GM18520 (cell line): ENCODE measurements around the gene RAPGEF4.

Experiments
- ATAC-seq: cut with Tn5 transposase; IDR thresholded peaks from one replicate; pipeline ENCODE4 v1.9.1; 2021; ENCODE audit not compliant: unreplicated experiment

Gene RAPGEF4

DNA sequence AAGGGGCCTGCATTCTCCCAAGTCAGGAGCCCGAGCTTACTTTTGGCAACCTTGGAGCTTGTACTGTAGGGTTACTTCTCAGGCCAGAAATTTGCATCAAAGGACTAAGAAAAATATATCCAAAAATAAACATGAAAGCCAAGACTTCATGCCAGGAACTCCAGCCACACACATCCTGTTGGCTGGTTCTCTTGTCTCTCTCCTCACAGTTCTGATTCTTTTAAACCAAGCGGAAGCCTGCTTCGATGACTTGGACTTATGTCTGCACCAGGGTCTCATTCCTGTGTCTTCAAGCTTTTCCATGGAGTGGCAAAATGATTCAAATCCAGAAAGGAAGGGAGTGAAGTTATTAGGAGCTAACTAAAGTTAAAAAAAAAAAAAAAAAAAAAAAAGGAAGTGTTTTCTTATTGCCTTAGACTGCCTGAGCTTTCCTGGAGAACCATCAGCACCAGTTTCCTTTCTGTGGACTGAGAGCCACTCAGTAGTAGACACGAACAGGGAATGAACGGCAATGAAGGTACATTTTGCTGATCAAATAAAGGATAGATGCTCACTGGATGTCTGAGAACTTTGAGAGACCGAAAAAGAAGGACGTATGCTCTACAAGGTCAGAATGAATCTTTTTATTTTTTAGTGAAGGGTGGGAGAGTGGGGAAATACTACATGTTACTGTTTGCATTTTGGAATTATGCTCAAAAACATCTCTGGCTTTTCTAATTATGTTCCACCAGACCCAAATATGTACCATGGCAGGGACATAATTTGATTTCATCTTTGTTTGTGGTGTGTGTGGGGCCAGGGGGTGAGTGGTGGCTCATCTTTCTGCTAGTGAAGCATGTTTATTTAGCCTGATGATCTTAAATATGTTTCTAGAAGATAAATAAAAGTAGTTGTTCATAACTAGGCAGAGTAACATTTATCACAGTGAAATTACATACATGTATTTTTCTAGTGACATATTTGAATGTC, 86.0 kb downstream of the RAPGEF4 start:
- ATAC-seq = no peak

DNA sequence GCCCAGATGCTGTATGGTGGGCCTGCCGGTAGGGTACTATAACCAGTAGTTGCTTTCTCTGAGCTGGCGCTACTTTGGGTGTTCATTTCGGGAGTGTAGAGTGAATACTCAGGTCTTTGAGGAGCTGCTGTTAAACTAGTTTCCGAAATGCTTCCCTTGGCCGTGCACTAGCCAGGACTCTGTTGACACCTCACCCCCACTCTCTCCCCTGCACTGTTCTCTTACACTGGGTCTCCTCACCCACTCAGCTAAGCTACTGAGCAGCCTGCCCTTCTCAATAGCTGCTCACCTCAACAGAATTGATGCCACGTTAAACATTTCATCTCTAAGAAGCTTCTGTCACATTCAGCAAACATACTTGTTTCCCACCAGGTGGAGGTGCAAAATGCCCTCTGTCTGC, 86.9 kb downstream of the RAPGEF4 start:
- ATAC-seq = no peak

DNA sequence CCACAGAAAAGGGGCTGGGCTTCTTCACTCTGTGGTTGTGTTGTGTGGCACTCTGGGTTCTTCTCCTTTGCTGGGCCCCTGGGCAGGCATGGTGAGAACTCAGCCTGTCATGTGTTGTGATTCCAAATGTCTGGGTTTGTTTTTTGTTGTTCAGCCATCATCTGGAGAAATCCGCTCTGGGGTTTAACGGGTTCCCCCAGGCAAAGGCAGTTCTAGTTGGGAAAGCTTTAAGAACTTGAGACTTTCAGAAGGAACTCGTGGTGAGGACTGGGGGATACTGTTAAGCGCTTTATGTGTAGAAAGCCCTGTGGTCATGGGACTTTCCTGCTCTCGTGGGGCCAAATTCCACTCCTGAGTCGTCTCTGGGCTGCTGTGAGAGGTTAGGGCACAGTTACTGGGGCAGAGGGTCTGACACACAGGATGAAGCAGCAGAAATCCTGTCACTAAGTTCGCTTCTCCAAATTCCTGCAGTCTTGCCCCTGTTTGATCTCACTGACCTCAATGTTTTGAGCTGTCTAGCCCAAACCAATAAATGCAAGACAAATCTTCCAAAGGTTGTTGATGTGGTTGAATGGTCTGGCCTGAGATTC, 87.7 kb downstream of the RAPGEF4 start:
- no peak for ATAC-seq

DNA sequence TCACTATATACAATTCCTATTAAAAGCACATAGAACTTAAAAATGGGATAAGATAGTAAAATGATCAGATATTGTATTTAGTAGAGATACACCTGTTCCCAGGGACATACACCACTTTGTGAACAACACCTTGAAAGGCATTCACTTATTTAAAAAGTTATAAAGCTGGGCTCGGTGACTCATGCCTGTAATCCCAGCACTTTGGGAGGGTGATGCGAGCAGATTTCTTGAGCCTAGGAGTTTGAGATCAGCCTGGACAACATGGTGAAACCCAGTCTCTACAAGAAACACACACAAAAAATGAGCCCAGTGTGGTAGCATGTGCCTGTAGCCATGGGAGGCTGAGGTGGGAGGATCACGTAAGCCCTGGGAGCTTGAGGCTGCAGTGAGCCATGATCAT, 90.9 kb downstream of the RAPGEF4 start:
- ATAC-seq = no peak

DNA sequence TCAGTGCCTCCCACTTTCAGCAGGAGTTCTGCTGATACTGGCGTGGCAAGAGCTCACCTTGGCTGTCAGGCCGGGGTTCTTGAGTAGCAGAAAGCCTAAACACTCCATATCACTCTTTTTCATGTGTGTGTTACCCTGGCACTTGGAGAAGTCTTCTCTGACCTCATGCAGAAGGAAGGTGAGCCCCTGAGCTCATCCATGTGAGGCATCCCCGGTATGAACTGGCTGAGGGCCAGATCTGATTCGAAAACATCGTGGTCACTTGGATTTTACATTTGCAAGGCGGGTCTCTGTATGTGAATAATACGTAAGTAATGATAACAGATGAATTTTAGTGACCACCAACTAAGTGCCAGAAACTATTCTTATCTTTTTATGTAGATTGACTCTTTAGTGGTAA, 93.6 kb downstream of the RAPGEF4 start:
- ATAC-seq = no peak

DNA sequence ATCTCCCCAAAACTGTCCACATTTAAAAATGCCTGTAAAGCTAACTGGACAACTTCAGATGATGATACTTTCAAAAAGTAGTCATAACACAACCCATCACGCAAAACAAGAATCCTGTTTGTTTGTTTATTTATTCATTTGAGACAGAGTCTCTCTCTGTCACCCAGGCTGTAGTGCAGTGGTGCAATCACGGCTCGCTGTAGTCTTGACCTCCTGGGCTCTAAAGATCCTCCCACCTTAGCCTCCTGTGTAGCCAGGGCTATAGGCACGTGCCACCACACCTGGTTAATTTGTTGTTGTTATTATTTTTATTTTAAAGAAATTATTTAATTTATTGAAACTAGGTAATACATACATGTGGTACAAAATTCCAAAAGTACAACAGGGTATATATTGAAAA, 94.8 kb downstream of the RAPGEF4 start:
- ATAC-seq = no peak

DNA sequence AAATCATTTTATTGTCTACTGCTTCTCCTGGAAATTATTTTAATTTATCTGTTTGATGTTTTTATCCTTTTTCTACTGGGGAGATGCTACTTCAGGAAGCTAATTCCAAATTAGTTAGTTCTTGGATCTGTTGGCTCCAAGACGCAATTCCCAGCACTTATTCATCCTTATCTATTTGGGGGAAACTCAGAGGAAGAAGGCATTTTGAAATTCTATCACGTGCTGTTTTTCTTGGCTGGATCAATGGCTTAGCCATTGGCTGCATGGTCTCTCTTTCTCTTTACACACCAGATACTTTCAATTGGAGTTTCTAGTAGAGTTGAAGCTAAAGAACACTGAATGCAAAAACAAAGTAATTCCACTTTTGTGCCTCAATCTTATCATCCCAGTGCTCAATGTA, 98.3 kb downstream of the RAPGEF4 start:
- no peak for ATAC-seq

DNA sequence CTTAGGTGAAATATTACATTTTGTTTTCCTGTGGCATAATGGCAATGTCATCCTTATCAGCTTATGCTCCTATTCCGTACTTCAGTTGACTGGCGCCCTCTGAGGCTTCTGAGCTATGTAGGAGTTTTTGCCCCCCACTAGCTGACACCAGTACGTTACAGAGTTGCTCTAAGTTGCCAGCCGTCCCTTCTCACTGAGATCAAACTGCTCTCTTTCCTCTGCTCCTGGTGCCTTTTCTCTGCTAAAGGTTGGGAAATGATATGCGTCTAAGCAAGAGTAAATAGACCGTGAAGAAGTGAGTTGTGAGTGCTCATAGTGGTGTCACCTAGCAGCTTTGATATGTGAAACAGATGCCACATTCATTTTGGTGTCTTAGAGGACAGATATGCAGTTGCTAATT, 99.2 kb downstream of the RAPGEF4 start:
- ATAC-seq = no peak

DNA sequence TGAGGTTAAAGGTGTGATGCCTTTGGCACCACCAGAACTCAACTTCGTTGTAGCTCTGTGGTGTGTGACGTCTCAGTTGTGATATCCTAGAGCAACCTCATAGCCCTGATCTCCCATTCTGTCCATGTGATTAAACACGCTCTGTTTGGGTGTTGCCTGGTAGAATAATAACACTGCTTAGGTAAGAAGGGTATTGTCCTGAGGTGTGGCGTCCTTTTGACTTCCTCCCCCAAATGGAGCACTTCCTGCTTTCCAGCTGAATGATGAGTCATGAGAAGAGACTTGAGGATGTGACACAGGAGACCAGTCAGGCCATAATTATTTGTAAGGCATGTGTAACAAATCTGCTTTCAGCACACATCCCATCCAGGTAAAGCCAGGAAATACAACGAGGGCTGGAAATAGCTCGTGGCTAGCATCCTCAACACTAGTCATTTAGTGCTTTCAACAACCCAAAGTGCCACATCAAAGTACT, 100.7 kb downstream of the RAPGEF4 start:
- no peak for ATAC-seq

DNA sequence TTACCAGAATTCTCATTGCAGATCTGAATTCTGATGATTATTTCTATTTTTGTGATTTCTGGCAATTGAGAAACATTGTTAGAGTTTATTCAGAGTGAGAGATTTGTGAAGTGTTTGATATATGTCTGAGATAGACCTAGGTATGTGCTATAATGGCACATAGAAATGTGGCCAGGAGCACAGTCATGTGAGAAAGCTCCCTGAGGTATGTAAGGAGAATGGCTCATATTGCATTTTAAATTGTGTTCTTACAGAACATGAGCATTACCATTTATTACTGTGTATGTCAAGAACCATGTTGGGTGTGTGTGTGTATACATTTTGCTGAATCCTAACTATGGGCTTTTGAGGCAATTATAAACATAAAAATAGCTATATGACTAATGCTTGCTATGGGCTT, 101.2 kb downstream of the RAPGEF4 start:
- no peak for ATAC-seq

DNA sequence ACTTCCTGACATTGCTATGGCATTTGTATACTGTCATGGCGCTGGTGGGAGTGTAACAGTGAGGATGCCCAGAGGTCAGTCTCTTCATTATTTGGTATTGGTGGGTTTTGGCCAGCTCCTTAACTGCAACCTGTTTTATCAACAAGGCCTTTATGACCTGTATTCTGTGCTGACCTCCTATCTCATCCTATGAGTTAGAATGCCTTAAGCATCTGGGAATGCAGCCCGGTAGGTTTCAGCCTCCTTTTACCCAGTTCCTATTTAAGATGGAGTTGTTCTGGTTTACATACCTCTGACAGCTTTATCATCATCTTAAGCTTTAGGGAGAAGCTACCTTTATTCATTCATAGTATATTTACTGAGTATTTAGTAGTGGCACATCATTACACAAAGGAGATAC, 103.8 kb downstream of the RAPGEF4 start:
- no peak for ATAC-seq

DNA sequence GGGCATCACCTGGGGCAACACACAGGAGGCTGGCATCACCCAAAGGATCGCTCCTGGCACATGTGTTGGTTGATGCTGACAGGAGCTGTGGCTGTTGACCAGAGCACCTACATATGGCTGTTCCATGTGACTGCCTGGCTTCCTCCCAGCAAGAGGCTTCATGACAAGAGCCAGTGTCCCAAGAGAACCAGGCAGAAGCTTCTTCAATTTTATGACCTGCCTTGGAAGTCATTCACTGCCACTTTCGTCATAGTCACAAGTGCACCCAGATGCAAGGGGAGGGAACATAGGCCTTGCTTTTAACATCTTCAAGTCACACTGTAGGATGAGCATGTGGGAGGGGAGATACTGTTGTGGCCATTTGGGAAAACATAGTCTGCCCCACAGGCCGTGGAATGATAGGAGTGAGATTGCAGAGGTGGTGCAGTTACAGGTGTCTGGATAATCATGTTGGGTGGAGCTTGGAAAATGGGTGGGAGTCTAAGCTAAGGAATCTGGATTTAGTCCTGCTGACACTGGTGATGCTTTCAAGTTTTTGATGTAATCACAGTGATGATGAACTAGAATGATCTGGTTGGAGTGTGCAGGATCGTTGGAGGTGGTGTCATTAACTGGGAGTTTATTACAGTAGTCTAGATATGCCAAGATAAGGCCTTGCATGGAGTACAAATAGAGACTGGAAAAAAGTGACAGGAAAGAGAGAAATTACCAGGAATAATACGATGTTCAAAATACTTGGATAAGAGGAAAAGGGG, 107.0 kb downstream of the RAPGEF4 start:
- no peak for ATAC-seq

DNA sequence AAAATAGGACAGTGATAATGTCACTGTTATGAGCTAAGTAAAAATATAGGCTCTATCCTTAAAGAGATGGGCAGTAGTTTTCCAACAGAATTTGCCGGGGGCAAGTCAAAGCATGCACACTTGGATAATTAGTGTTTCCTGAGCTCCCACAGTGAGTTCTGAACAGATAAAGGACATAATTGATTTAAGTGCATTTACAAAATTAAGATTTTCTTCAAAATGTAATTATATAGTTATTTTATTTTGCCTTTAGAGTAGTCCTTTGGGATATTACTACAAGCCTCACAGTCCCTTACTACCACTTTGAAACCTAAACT, 107.6 kb downstream of the RAPGEF4 start:
- ATAC-seq = no peak

DNA sequence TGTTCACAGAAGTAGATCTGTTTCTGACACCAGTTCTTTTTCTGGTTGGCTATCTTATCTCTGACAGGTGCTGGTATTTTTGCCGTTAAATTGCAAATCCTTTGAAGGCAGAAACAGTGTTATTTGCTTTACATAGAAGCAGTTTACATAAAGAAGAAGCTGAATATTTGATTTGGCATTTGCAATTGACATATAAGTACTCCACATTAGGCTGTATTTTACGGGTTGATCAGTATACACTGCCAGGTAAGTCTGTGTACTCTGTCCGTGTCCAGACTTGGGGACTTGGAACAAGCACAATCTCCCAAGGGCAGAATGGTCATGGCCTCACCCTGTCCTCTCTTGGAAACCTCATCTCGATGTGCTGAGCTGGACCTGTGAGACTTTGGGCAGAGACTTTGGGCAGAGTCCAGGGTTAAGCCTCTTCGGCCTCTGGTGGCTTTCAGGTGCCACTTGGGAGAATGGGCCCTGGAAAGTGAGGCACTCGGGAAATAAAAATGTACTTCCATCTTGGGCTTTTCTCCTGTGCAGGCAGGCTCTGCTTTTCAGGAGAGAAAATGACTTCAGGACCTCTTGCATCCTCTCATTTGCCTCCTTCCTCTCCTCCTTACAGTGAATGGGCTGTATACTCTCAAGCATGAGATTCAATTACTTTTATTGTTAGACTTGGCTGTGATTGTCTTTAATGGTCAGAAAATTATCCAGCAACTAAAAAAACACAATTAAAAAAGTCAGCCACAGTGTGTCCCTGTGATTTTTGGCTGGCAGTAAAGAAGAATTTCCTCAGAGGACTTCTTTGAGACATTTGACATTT, 108.5 kb downstream of the RAPGEF4 start:
- no peak for ATAC-seq

DNA sequence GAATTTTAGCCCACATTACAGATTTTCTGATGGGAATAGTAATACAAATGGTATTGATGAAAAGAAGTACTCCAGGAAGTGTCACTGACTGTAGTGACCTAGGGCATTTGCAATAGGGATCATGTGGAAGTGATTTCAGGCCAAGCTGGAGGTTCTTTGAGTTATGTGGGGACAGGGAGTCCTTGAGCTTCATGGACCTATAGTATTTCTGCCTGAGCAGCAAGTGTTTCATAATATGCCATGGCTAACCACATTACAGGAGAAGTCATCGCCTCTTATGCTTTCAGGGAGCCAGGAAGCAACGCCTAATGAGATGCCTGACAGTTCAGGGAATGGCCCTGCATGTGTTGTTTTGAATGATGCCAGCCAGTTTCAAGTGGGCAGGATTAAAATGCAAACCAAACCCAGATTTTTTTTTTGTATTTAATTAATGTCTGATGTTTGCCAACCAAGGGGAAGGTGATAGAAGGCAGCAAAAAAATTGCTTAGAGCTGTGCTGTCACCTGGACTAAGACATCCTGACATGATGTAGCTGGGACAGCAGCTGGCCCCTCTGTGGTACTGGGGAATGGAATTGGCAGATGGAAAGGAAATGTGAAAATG, 109.5 kb downstream of the RAPGEF4 start:
- no peak for ATAC-seq

DNA sequence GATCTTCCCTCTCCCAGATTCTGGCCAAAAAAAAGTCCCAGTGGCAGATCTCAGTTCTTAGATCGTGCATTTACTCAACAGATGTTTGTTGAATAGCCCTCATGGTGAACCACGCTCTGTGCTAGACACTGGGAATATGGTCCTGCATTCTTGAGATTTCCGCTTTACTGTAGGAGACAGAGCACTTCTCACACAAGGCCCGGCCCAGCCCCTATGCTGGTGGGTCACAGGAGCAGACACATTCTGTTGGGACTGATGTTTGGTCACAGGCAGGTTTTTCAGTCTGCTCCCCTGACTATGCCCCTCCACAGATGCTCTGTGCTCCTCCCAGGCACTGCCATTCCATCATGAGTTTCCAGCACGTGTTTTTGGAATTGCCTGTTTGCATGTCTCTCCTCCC, 110.9 kb downstream of the RAPGEF4 start:
- no peak for ATAC-seq

DNA sequence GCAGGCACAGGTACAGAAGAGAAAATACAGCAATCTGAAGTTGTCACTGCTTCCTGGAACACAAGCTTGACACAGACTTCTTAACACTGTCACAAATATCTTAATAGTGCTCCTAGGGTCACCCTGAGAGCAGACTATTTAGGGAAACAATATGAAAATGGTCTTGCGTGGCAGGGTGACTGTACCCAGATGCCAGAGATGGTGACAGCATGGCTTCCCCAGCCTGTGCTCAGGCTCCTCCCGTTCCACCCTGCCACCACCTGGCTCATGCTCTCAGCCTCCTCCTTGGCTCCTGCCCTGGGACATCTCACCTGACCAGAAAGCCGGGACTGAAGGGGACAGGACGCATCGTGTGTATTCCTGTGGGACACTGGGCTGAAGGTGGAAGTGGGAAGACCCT, 111.5 kb downstream of the RAPGEF4 start:
- ATAC-seq = no peak

DNA sequence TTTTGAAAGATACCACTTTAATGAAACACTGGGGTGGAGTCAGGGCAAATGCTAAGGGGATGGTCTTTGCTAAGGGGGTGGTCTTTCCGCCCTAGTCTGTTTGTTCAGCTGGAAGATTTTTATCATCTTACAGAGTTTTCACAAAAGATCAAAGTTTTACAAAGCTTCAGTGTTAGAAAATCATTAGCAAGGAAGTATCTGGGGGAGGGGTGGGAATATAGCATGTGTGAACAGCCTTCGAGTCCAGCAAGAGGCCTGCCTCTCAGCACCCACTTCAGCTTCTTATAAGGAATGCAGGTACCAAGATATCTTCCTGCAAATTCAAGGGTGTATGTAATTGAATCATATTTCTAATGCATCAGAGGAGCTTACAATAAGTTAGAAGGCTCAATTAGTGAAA, 112.9 kb downstream of the RAPGEF4 start:
- ATAC-seq = no peak

DNA sequence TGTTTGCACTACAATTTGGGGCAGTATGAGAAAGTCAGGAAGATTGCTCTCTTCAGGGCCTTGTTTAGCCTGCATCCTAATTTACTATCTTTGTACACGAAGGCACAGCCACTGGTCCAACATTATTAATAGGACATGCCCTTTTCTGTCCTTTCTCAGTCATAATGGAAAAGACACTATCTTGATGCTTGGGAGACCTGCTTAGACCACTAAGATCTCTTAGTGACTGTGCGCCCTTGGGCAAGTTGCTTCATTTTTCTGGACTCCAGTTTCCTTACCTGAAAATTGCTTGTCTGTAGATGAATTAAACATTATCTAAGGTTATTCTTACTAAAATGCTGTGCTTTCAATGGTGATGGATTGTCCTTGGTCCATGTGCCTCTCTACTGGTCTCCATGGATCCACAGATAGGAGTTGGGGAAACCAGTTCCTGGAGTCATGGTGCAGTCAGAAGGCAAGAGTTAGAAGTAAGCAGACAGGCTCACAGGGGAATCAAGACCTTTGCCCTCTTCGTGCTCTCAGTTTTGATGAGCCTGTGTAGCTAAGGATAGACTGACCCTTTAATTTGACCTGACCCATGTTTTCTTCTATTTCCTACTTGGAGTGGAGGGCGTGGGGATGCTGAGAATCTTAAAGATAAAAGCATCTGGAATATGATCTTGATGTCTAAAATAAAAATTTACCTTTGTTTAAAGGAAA, 114.0 kb downstream of the RAPGEF4 start:
- no peak for ATAC-seq

DNA sequence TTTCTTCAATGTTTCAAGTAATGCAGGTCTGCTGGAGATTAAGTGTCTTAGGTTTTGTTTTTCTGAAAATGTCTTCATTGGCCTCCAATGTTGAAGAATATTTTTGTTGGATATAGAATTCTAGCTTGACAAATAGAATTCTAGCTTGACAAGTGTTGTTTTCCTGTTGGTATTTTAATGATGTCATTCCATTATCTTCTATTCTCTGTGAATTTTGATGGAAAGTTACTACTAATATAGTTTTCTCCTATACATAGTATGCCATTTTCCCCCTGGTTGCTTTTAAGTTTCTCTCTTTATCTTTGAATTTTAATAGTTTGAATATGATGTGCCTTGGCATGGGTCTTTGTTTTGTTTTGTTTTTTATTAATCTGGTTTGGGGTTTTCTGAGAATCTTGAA, 119.9 kb downstream of the RAPGEF4 start:
- ATAC-seq = no peak
